Measurements from ENCODE around the gene AMPH. TPM values are rescaled to one million over a fixed set of nuclear protein-coding genes. Genes with fewer than 3 reads are reported as not detected.

The AMPH gene
- total RNA-seq, 1 experiment from 2014 or later: 9.0 TPM

DNA sequence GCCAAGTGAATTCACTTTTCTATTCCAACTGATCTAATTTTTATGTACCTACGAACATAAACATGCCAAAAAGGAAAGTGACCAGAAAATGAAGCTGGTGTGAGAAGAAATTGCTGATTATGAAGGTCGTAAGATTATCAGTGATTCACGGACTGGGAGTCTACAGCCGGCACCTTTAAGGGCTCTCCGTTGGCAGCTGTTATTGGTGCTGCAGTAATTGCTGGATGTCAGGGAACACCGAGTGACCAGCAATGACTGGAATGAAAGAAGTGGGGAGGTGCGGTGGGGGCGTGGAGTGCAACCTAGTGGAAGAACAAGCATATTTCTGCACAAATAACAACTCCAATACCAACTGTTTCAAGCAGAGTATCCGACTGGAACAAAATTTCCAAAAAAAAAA, 247.9 kb downstream of the AMPH start:
- ChIA-PET CTCF (interaction anchor here (1.2 to 1.9 kb wide), 3 partner anchors 9 to 15 kb away, joined by 3 to 5 read pairs (median 5); no protein-coding TSS in a partner anchor), POLR2A (no interaction called here)
- TF ChIP-seq PRRX2 (CRISPR knock-in tag; IDR thresholded peaks at IDR 0.05) (no peak), ZNF121 (CRISPR knock-in tag; IDR thresholded peaks at IDR 0.05) (no peak), TP53 (CRISPR knock-in tag; IDR thresholded peaks at IDR 0.05) (no peak)
- TF ChIP-seq, protein P1, sequence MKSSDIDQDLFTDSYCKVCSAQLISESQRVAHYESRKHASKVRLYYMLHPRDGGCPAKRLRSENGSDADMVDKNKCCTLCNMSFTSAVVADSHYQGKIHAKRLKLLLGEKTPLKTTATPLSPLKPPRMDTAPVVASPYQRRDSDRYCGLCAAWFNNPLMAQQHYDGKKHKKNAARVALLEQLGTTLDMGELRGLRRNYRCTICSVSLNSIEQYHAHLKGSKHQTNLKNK (CRISPR knock-in tag; IDR thresholded peaks at IDR 0.05): no peak
- TF ChIP-seq, protein P2, sequence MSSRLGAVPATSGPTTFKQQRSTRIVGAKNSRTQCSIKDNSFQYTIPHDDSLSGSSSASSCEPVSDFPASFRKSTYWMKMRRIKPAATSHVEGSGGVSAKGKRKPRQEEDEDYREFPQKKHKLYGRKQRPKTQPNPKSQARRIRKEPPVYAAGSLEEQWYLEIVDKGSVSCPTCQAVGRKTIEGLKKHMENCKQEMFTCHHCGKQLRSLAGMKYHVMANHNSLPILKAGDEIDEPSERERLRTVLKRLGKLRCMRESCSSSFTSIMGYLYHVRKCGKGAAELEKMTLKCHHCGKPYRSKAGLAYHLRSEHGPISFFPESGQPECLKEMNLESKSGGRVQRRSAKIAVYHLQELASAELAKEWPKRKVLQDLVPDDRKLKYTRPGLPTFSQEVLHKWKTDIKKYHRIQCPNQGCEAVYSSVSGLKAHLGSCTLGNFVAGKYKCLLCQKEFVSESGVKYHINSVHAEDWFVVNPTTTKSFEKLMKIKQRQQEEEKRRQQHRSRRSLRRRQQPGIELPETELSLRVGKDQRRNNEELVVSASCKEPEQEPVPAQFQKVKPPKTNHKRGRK (CRISPR knock-in tag; IDR thresholded peaks at IDR 0.05; ENCODE audit: borderline replicate concordance): no peak
- TF ChIP-seq, protein P3, sequence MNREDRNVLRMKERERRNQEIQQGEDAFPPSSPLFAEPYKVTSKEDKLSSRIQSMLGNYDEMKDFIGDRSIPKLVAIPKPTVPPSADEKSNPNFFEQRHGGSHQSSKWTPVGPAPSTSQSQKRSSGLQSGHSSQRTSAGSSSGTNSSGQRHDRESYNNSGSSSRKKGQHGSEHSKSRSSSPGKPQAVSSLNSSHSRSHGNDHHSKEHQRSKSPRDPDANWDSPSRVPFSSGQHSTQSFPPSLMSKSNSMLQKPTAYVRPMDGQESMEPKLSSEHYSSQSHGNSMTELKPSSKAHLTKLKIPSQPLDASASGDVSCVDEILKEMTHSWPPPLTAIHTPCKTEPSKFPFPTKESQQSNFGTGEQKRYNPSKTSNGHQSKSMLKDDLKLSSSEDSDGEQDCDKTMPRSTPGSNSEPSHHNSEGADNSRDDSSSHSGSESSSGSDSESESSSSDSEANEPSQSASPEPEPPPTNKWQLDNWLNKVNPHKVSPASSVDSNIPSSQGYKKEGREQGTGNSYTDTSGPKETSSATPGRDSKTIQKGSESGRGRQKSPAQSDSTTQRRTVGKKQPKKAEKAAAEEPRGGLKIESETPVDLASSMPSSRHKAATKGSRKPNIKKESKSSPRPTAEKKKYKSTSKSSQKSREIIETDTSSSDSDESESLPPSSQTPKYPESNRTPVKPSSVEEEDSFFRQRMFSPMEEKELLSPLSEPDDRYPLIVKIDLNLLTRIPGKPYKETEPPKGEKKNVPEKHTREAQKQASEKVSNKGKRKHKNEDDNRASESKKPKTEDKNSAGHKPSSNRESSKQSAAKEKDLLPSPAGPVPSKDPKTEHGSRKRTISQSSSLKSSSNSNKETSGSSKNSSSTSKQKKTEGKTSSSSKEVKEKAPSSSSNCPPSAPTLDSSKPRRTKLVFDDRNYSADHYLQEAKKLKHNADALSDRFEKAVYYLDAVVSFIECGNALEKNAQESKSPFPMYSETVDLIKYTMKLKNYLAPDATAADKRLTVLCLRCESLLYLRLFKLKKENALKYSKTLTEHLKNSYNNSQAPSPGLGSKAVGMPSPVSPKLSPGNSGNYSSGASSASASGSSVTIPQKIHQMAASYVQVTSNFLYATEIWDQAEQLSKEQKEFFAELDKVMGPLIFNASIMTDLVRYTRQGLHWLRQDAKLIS (CRISPR knock-in tag; IDR thresholded peaks at IDR 0.05; ENCODE audit: borderline replicate concordance): no peak
- TF ChIP-seq, protein P4, sequence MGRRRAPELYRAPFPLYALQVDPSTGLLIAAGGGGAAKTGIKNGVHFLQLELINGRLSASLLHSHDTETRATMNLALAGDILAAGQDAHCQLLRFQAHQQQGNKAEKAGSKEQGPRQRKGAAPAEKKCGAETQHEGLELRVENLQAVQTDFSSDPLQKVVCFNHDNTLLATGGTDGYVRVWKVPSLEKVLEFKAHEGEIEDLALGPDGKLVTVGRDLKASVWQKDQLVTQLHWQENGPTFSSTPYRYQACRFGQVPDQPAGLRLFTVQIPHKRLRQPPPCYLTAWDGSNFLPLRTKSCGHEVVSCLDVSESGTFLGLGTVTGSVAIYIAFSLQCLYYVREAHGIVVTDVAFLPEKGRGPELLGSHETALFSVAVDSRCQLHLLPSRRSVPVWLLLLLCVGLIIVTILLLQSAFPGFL (CRISPR knock-in tag; IDR thresholded peaks at IDR 0.05; ENCODE audit: borderline replicate concordance): no peak
- Mint-ChIP-seq H3K27ac (no peak overlapping the region), H3K9me3 (peaks cover 13% of the 10 kb centered on the region), H3K4me1 (peaks cover 4% of the 10 kb centered on the region), H3K27me3 (ENCODE audit: low read depth) (no peaks in the 10 kb centered on the region), H3K4me3 (no peak overlapping the region), H3K36me3 (peaks cover 3% of the 10 kb centered on the region; the same call in 1 of the 2 replicates)
- no peak for ATAC-seq
- no peak for DNase-seq (ENCODE audit: low spot score)

DNA sequence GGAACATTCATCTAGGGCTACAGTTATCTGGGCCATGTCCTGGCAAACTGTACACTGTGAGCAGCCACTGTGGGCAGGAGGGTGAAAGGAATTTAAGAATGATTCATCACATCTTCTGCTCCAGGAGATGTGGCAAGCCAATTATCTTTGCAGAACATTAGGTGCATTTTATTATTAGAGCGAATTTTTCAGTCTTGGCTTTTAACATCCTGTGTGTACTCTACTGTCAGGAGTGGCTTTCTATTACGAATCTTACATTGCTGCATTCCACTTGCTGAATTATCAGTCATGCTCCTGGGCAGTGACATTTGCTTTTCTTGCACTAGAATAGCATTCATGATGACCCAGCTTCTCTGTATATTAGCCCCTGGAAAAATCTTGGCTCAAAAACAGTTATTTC, 248.5 kb downstream of the AMPH start:
- TF ChIP-seq, protein P5, sequence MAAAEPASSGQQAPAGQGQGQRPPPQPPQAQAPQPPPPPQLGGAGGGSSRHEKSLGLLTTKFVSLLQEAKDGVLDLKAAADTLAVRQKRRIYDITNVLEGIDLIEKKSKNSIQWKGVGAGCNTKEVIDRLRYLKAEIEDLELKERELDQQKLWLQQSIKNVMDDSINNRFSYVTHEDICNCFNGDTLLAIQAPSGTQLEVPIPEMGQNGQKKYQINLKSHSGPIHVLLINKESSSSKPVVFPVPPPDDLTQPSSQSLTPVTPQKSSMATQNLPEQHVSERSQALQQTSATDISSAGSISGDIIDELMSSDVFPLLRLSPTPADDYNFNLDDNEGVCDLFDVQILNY (CRISPR knock-in tag; IDR thresholded peaks at IDR 0.05): no peak
- TF ChIP-seq, protein P1 (CRISPR knock-in tag; IDR thresholded peaks at IDR 0.05): no peak
- TF ChIP-seq CREM (CRISPR knock-in tag; IDR thresholded peaks at IDR 0.05): no peak
- TF ChIP-seq, protein P6, sequence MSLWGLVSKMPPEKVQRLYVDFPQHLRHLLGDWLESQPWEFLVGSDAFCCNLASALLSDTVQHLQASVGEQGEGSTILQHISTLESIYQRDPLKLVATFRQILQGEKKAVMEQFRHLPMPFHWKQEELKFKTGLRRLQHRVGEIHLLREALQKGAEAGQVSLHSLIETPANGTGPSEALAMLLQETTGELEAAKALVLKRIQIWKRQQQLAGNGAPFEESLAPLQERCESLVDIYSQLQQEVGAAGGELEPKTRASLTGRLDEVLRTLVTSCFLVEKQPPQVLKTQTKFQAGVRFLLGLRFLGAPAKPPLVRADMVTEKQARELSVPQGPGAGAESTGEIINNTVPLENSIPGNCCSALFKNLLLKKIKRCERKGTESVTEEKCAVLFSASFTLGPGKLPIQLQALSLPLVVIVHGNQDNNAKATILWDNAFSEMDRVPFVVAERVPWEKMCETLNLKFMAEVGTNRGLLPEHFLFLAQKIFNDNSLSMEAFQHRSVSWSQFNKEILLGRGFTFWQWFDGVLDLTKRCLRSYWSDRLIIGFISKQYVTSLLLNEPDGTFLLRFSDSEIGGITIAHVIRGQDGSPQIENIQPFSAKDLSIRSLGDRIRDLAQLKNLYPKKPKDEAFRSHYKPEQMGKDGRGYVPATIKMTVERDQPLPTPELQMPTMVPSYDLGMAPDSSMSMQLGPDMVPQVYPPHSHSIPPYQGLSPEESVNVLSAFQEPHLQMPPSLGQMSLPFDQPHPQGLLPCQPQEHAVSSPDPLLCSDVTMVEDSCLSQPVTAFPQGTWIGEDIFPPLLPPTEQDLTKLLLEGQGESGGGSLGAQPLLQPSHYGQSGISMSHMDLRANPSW (CRISPR knock-in tag; conservative IDR thresholded peaks at IDR 0.05; ENCODE audit: low read depth): no peak
- no peak for TF ChIP-seq ZNF232 (CRISPR knock-in tag; IDR thresholded peaks at IDR 0.05)
- TF ChIP-seq ETV6 (CRISPR knock-in tag; IDR thresholded peaks at IDR 0.05): no peak
- no peak for TF ChIP-seq IRF2 (CRISPR knock-in tag; IDR thresholded peaks at IDR 0.05; ENCODE audit: borderline replicate concordance, low read depth)
- TF ChIP-seq ZNF423 (CRISPR knock-in tag; IDR thresholded peaks at IDR 0.05): no peak
- no peak for TF ChIP-seq HMGA2 (CRISPR knock-in tag; IDR thresholded peaks at IDR 0.05)
- no peak for TF ChIP-seq TEAD1 (CRISPR knock-in tag; IDR thresholded peaks at IDR 0.05)
- no peak for TF ChIP-seq CBFB (CRISPR knock-in tag; IDR thresholded peaks at IDR 0.05; ENCODE audit: low read depth)
- peaks cover 3% of the 10 kb centered on the region; the same call in 1 of the 2 replicates for H3K36me3 Mint-ChIP-seq
- H3K27me3 Mint-ChIP-seq (ENCODE audit: low read depth): no peaks in the 10 kb centered on the region
- H3K4me3 Mint-ChIP-seq: no peak overlapping the region
- DNase-seq (ENCODE audit: low spot score) (no peak), ATAC-seq (no peak)
- peaks cover 13% of the 10 kb centered on the region for H3K9me3 Mint-ChIP-seq
- H3K27ac Mint-ChIP-seq: no peak overlapping the region
- H3K4me1 Mint-ChIP-seq: peaks cover 4% of the 10 kb centered on the region
- CTCF ChIA-PET: interaction anchor here (1.5 kb wide), 1 partner anchor 8 kb away, joined by 5 read pairs; no protein-coding TSS in a partner anchor
- POLR2A ChIA-PET: no interaction called here
